Nephron (organoid): Measurements from ENCODE around the gene PRPF8.

Experiments
- H3K27ac Mint-ChIP-seq, 3 experiments: 2 replicates each; pipeline ENCODE4 v1.8.0; 2020; ENCODE audit warnings: mixed read lengths in 3 of 3, mild to moderate bottlenecking in 2 of 3, moderate library complexity in 1 of 3
- H3K27me3 Mint-ChIP-seq: 2 replicates; pipeline ENCODE4 v1.8.0; 2021; ENCODE audit warnings: low read depth, mild to moderate bottlenecking, moderate library complexity, mixed read lengths
- H3K36me3 Mint-ChIP-seq: 2 replicates; pipeline ENCODE4 v1.8.0; 2020; ENCODE audit warnings: low read depth, mixed read lengths
- H3K4me1 Mint-ChIP-seq: 2 replicates; pipeline ENCODE4 v1.8.0; 2020; ENCODE audit warnings: mixed read lengths
- H3K4me3 Mint-ChIP-seq, 3 experiments: 2 replicates each; pipeline ENCODE4 v1.8.0; 2020; ENCODE audit warnings: mild to moderate bottlenecking in 3 of 3, mixed read lengths in 3 of 3, moderate library complexity in 2 of 3
- H3K9me3 Mint-ChIP-seq: 2 replicates; pipeline ENCODE4 v1.8.0; 2020; ENCODE audit warnings: mixed read lengths
- TF ChIP-seq, protein P1 (sequence below), 3 experiments: fragments of 200-600 bp; sonication (generic); IDR thresholded peaks; one replicate each; pipeline ENCODE4 v1.5.0; 2021; ENCODE audit warnings: antibody characterized with exemption in 3 of 3; ENCODE audit not compliant: unreplicated experiment in 3 of 3

Gene PRPF8

DNA sequence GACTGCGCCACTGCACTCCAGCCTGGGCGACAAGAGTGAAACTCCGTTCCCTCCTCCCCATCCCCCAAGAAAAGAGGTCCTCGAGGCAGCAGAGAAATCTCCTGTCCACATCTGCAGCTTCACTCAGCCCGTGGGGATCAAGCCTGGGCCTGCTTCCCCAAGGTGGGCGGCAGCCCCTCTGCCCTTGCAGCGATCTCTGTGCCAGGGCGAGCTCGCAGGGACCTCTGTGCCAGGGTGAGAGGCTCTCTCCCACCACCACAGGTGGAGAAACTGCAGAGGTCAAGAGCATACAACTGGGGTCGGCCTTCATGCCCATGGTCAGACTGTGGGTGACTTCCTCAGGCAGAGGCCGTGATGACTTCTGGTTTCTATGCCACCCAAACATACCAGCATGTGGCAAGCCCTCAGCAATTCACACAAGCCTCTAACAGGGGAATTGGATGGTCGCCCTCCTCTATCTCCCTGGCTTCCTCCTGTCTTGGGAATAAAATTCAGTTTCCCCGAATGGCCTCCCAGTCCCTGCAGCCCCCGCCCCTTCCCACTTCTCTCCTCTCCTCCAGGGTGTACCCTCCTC lies 61.5 kb downstream of the PRPF8 start:
- Mint-ChIP-seq H3K4me3 (no peak overlapping the region), H3K9me3 (no peaks in the 10 kb centered on the region)
- TF ChIP-seq, protein P1, sequence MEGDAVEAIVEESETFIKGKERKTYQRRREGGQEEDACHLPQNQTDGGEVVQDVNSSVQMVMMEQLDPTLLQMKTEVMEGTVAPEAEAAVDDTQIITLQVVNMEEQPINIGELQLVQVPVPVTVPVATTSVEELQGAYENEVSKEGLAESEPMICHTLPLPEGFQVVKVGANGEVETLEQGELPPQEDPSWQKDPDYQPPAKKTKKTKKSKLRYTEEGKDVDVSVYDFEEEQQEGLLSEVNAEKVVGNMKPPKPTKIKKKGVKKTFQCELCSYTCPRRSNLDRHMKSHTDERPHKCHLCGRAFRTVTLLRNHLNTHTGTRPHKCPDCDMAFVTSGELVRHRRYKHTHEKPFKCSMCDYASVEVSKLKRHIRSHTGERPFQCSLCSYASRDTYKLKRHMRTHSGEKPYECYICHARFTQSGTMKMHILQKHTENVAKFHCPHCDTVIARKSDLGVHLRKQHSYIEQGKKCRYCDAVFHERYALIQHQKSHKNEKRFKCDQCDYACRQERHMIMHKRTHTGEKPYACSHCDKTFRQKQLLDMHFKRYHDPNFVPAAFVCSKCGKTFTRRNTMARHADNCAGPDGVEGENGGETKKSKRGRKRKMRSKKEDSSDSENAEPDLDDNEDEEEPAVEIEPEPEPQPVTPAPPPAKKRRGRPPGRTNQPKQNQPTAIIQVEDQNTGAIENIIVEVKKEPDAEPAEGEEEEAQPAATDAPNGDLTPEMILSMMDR (IDR thresholded peaks at IDR 0.05; ENCODE audit: unreplicated experiment in 3 of 3) = no peak

DNA sequence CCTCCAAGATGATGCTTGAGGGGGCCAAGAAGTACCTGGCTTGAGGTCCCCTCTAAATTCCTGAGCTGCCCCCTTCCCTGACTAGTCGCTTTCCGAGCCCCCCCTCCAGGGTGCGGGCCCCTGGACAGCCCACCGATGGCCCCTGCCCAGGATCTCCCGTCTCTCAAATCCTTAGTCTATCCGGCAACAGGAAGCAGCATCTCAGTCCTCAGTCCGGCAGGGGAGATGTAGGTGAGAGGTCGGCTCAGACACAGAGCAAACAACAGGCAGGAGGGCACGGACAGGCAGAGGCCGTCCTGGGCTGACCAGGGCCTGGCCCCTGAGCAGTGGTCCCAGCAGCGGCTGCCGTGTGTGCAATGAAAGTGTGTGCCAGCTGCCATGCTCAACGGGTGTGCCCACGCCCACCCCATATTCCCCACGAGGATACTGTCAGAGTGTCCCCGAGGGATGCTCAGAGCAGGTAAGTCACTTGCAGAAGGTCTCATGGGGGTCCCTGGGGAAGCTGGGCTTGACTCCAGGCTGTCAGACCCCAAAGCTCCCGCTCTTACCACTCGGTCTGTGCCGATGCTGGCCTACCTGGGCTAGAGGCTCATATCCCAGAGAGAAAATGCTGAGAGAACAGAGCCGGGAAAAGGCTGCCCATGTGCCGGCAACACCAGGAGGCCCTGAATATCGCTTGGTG lies 63.3 kb downstream of the PRPF8 start:
- TF ChIP-seq, protein P1 (IDR thresholded peaks at IDR 0.05; ENCODE audit: unreplicated experiment in 3 of 3) = no peak
- H3K4me3 Mint-ChIP-seq = no peak overlapping the region
- H3K27ac Mint-ChIP-seq = no peak overlapping the region
- H3K36me3 Mint-ChIP-seq = no peaks in the 10 kb centered on the region
- H3K9me3 Mint-ChIP-seq = no peaks in the 10 kb centered on the region
- H3K27me3 Mint-ChIP-seq = peaks cover 24% of the 10 kb centered on the region
- H3K4me1 Mint-ChIP-seq = peaks cover 8% of the 10 kb centered on the region

More for the DNA sequence above, 61.5 kb downstream of the PRPF8 start:
- Mint-ChIP-seq H3K27me3 (peaks cover 36% of the 10 kb centered on the region), H3K27ac (no peak overlapping the region), H3K4me1 (peaks cover 16% of the 10 kb centered on the region), H3K36me3 (no peaks in the 10 kb centered on the region)

DNA sequence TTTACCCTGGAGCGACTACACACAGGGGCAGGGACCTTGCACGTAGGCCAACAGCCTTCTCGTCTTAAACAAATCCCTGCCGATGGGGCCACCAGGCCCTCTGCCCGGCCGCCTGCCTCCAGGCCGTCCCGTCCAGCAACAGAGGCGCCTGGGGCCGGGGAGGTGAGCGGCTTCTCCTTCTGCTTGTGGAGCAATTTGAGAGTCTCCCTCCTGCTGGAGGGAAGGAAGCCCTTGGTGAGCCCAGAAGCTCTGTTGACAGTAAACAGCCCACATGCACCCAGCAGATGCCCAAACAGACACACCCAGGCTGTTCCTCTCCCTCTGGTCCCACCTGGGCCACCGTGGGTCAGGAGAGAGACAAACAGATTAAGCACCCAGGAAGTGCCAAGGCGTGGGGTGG lies 64.2 kb downstream of the PRPF8 start:
- TF ChIP-seq, protein P1 (IDR thresholded peaks at IDR 0.05; ENCODE audit: unreplicated experiment in 3 of 3) = no peak
- Mint-ChIP-seq H3K27ac (no peak overlapping the region), H3K4me3 (no peak overlapping the region), H3K4me1 (no peaks in the 10 kb centered on the region), H3K27me3 (peaks cover 16% of the 10 kb centered on the region), H3K9me3 (no peaks in the 10 kb centered on the region), H3K36me3 (no peaks in the 10 kb centered on the region)

DNA sequence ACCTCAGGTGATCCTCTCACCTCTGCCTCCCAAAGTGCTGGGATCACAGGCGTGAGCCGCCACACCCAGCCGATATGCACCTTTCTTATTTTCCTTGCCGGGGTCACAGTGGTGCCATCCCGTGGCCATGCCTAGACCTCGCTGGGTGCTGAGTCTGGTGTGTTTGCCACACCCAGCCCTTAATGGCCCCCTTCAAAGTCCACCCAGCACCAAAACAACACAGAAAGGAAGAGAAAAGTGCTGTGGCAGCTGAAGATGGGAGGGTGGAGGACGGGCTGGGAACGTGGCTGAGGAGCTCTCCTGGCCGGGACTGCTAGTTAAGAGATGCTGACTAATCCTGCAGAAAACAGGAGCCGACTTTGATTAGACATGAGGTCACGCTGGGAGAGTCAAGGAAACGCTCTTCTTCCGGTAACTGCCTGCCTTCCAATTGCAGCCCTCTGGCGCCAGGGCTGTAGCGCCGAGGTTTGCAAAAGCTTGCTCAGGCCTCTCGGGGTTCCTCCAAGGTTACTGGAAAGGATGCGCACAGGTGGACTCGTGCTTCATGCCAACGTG lies 67.0 kb downstream of the PRPF8 start:
- peaks cover 17% of the 10 kb centered on the region for H3K27me3 Mint-ChIP-seq
- no peaks in the 10 kb centered on the region for H3K4me1 Mint-ChIP-seq
- H3K9me3 Mint-ChIP-seq = no peaks in the 10 kb centered on the region
- no peak overlapping the region for H3K27ac Mint-ChIP-seq
- H3K36me3 Mint-ChIP-seq = no peaks in the 10 kb centered on the region
- no peak overlapping the region for H3K4me3 Mint-ChIP-seq
- TF ChIP-seq, protein P1 (IDR thresholded peaks at IDR 0.05; ENCODE audit: unreplicated experiment in 3 of 3) = no peak

- H3K4me3 Mint-ChIP-seq = no peak overlapping the region
- H3K27me3 Mint-ChIP-seq = peaks cover 17% of the 10 kb centered on the region
- H3K27ac Mint-ChIP-seq = no peak overlapping the region
- TF ChIP-seq, protein P1 (IDR thresholded peaks at IDR 0.05; ENCODE audit: unreplicated experiment in 3 of 3) = no peak
- H3K9me3 Mint-ChIP-seq = no peaks in the 10 kb centered on the region
- H3K36me3 Mint-ChIP-seq = no peaks in the 10 kb centered on the region
- no peaks in the 10 kb centered on the region for H3K4me1 Mint-ChIP-seq
These were observed 68.6 kb downstream of the PRPF8 start for GRCh38 chr17:1616101-1616500.
